Activated naive CD4-positive, alpha-beta T cell treated with anti-CD3 and anti-CD28 coated beads, Interleukin-2, amount 10 ng/mL, durations not matched to agents 7 days and 5 days (primary cell): ENCODE results near the gene SMTNL1.

ENCODE experiments used
- CTCF ChIA-PET: fragments of 350-600 bp; sonication (Branson Sonifier 250); formaldehyde crosslinking; loops from one replicate; lab custom pipeline; 2021; ENCODE audit warnings: antibody characterized with exemption; lab: Charles Lee
- DNase-seq: peaks from one replicate; pipeline ENCODE4 v3.0.0-alpha.2; 2020
- H3K27ac Mint-ChIP-seq: one replicate; pipeline ENCODE4 v1.8.0; 2021; ENCODE audit warnings: mild to moderate bottlenecking, moderate library complexity, mixed read lengths
- H3K27me3 Mint-ChIP-seq: one replicate; pipeline ENCODE4 v1.8.0; 2021; ENCODE audit warnings: mild to moderate bottlenecking, mixed read lengths
- H3K36me3 Mint-ChIP-seq: one replicate; pipeline ENCODE4 v1.8.0; 2021; ENCODE audit warnings: mixed read lengths
- H3K4me1 Mint-ChIP-seq: one replicate; pipeline ENCODE4 v1.8.0; 2021; ENCODE audit warnings: mixed read lengths
- H3K4me3 Mint-ChIP-seq: one replicate; pipeline ENCODE4 v1.8.0; 2021; ENCODE audit warnings: mild to moderate bottlenecking, moderate library complexity, mixed read lengths
- H3K9me3 Mint-ChIP-seq: one replicate; pipeline ENCODE4 v1.8.0; 2021; ENCODE audit warnings: mixed read lengths

Gene SMTNL1

DNA sequence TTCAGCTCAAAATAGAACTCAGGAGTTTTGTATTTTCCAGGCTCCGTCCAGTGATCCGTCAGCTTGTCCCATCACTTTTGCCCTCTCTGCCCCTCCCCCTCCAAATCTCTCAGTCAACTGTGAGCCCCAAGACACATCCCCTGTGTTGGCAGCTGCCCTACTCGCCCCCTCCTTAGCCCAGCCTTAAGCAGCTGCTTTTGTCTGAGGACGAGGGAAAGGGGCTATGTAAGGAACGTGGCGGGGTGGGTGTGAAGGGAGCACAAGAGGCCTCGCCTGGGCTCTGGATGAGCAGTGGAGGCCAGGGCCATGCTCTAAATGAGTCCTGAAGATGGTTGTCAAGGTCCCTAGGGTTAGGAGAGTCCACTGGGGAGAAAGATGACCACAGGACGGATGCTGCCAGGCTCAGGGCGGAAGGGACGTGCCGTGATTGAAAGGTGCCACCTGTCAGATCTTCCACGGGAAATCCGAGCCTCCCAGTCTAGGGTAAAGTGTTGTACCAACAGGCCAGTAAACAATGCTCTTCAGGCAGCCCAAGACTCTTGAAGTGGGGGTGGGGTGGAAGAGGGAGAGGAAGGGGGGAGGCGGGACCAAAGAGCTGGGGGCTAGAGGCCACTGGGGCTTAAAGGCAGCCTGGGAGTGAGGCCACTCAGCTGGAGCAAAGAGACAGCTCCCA is at the start of gene SMTNL1:
Gene SMTNL1, plus strand, starts transcription at position 649 of the 673 bp plus-strand sequence. CDS start 5,048 bp downstream, outside the sequence.
- Mint-ChIP-seq H3K9me3 (no peaks in the 10 kb centered on the region), H3K4me1 (peaks cover 4% of the 10 kb centered on the region), H3K4me3 (no peak within 1 kb of the TSS), H3K27ac (no peak within 1 kb of the TSS), H3K27me3 (no peaks in the 10 kb centered on the region), H3K36me3 (peaks cover 8% of the 10 kb centered on the region)
- CTCF ChIA-PET = interaction anchor here (1.3 kb wide), 1 partner anchor 60 kb away, joined by 3 read pairs; no protein-coding TSS in a partner anchor
- no peak for DNase-seq

DNA sequence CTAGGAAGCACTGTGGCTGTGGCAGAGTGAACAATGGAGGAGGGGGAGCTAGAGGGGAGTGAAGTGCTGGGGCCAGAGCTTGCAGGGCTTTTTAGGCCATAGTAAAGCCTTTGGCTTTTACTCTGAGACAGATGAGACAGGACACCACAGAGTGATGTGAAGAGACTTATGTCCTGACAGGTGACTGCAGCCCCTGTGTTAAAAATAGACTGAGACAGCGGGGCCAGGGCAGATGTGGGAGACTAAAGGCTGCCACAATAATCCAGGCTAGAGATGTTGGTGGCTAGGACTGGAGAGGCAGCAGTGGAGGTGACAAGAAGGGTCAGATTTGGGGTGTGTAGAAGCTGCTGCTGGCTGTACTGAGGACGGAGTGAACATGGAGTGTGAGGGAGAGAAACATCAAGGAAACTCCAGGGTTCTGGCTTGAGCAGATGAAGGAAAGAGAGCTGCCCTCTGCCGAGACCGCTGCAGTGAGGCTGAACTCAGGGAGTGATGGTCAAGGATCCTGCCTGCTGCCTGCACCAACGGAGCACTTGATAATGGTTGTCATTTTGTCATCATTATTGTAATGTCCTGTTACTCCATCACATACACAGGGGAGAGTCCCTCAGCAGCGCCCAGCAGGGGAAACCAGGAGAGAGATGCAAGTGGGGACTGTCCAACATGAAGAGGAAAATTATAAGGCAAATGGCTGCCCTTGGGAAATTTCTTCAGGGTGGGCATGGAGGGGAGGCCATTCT is 49.3 kb upstream of the SMTNL1 start:
- CTCF ChIA-PET = interaction anchor here (1.1 to 4.2 kb wide), 4 partner anchors 28 to 160 kb away, joined by 3 to 23 read pairs (median 4); partner anchors contain the start of gene RTN4RL2

GRCh38 chr11:57490456-57491248 is 46.7 kb upstream of the SMTNL1 start:
- Mint-ChIP-seq H3K27me3 (no peaks in the 10 kb centered on the region), H3K4me1 (peaks cover 11% of the 10 kb centered on the region), H3K27ac (no peak overlapping the region), H3K36me3 (peaks cover 32% of the 10 kb centered on the region), H3K9me3 (no peaks in the 10 kb centered on the region), H3K4me3 (no peak overlapping the region)
- DNase-seq = no peak
- CTCF ChIA-PET = interaction anchor here (0.8 to 8.8 kb wide), 12 partner anchors 9 to 1026 kb away, joined by 3 to 306 read pairs (median 27); partner anchors contain the start of genes SLC43A1 and TIMM10

More for the DNA sequence above, 49.3 kb upstream of the SMTNL1 start:
- H3K4me3 Mint-ChIP-seq = no peak overlapping the region
- no peak overlapping the region for H3K27ac Mint-ChIP-seq
- DNase-seq = no peak
- H3K27me3 Mint-ChIP-seq = peaks cover 11% of the 10 kb centered on the region
- peaks cover 6% of the 10 kb centered on the region for H3K4me1 Mint-ChIP-seq
- H3K9me3 Mint-ChIP-seq = no peaks in the 10 kb centered on the region
- H3K36me3 Mint-ChIP-seq = peaks cover 37% of the 10 kb centered on the region

DNA sequence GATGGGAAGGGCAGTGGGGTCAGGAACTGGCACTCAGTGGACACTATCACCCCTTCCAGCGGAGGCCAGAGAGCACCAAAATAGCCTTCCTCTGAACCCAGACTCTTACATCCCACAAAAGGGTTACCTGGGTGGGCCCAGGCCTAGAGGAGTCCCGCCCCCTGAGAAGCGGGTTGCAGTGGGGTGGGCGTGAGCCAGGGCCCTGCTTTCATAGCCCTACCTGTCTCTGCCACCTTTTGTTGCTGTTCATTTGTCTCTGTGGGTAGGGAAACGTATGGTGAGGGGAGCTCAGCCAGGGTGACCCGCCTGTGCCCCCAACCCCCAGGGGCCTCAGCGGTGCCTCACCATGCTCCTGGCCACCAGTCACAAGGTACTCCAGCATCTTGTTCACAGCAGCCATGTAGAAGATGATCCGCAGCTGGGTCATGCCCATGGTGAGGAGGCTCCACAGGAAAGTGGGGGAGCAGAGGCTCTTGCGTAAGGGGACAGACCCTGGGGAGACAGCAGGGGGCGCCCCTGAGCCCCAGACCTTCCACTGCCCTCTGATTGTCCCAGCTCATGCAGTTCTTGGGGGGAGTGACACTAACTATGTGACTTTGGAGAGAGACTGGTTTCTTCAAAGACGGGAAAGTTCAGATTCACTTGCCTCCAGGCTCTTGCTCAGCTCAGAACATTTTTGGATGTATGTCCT is 45.9 kb upstream of the SMTNL1 start:
- H3K36me3 Mint-ChIP-seq = peaks cover 33% of the 10 kb centered on the region
- H3K4me3 Mint-ChIP-seq = no peak overlapping the region
- no peaks in the 10 kb centered on the region for H3K27me3 Mint-ChIP-seq
- H3K4me1 Mint-ChIP-seq = peaks cover 13% of the 10 kb centered on the region
- CTCF ChIA-PET = interaction anchor here (0.6 to 8.8 kb wide), 17 partner anchors 10 to 1025 kb away, joined by 3 to 306 read pairs (median 10); partner anchors contain the start of genes SLC43A1 and TIMM10
- no peak overlapping the region for H3K27ac Mint-ChIP-seq
- no peaks in the 10 kb centered on the region for H3K9me3 Mint-ChIP-seq
- peak; percentile 78 for DNase-seq

DNA sequence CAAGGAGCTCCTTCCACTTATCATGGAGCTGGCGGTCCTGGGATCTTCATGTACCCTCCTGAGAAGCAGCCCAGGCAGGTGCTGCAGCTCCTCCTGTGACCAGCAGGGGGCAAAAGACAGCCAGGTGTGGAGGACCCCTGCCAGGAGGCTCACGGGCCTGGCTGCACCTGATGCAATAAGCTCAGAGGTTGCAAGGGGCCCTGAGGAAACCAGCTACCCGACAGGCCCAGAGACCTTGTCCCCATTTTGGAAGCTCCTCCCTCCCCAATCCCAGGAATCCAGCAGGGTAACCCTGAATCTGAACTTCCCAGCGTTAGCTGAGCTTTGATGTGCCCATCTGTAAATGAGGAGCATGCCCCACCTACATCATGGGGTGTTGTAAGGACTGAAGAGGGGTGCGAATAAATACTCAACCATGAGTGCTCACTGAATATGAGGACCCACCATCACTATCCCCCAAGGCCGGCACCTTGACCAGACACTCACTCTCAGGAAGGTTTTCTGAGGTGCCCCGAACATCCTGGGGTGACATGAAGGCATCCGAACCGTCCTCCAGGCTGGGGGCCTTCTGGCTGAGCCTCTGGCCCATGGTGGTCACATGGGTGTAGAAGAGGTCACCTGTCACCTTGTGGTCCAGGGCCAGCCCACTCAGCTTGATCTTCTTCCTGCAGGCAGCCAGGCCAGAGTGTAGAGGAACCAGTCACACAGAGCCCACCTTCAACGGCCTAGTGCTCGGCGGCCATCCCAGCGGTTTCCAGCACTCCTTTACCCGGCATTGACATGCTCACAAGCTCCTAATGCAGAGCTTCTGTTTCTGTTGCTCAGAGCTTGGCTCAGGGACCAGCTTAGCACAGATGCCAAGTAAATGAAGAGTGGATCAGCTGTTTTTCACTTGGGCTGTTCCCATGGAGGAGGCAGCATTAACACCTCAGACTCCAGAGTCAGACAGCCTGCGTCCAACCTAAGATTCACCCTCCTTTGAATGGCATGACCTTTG is 43.6 kb upstream of the SMTNL1 start:
- peak; percentile 84 for DNase-seq
- no peaks in the 10 kb centered on the region for H3K9me3 Mint-ChIP-seq
- H3K4me1 Mint-ChIP-seq = peaks cover 13% of the 10 kb centered on the region
- H3K4me3 Mint-ChIP-seq = no peak overlapping the region
- no peaks in the 10 kb centered on the region for H3K27me3 Mint-ChIP-seq
- CTCF ChIA-PET = interaction anchor here (0.8 to 8.8 kb wide), 36 partner anchors 8 to 307 kb away, joined by 3 to 306 read pairs (median 6); partner anchors contain the start of genes RTN4RL2, SLC43A1, SSRP1 and TIMM10
- H3K27ac Mint-ChIP-seq = peak overlapping the region; percentile 89
- peaks cover 30% of the 10 kb centered on the region for H3K36me3 Mint-ChIP-seq

GRCh38 chr11:57496109-57496820 is 41.1 kb upstream of the SMTNL1 start:
- H3K27me3 Mint-ChIP-seq = no peaks in the 10 kb centered on the region
- H3K9me3 Mint-ChIP-seq = no peaks in the 10 kb centered on the region
- DNase-seq = no peak
- peak overlapping the region; percentile 7 for H3K27ac Mint-ChIP-seq
- H3K4me3 Mint-ChIP-seq = no peak overlapping the region
- H3K4me1 Mint-ChIP-seq = peaks cover 13% of the 10 kb centered on the region
- H3K36me3 Mint-ChIP-seq = peaks cover 28% of the 10 kb centered on the region
- CTCF ChIA-PET = interaction anchor here (0.7 to 8.8 kb wide), 4 partner anchors 15 to 144 kb away, joined by 3 to 306 read pairs (median 104); partner anchors contain the start of genes SLC43A1 and TIMM10

GRCh38 chr11:57497303-57498247 is 39.8 kb upstream of the SMTNL1 start:
- peaks cover 24% of the 10 kb centered on the region for H3K36me3 Mint-ChIP-seq
- CTCF ChIA-PET = interaction anchor here (0.8 to 8.8 kb wide), 4 partner anchors 16 to 147 kb away, joined by 3 to 306 read pairs (median 104); partner anchors contain the start of genes SLC43A1 and TIMM10
- H3K4me1 Mint-ChIP-seq = peaks cover 13% of the 10 kb centered on the region
- H3K9me3 Mint-ChIP-seq = no peaks in the 10 kb centered on the region
- no peaks in the 10 kb centered on the region for H3K27me3 Mint-ChIP-seq
- no peak overlapping the region for H3K27ac Mint-ChIP-seq
- DNase-seq = no peak
- no peak overlapping the region for H3K4me3 Mint-ChIP-seq

- no peak for DNase-seq
- Mint-ChIP-seq H3K27me3 (no peaks in the 10 kb centered on the region), H3K27ac (no peak overlapping the region), H3K36me3 (peaks cover 22% of the 10 kb centered on the region), H3K9me3 (no peaks in the 10 kb centered on the region), H3K4me3 (no peak overlapping the region), H3K4me1 (peaks cover 8% of the 10 kb centered on the region)
- CTCF ChIA-PET = interaction anchor here (2.4 to 8.8 kb wide), 2 partner anchors 17 to 40 kb away, joined by 6 to 92 read pairs; no protein-coding TSS in a partner anchor
These were observed 38.9 kb upstream of the SMTNL1 start for GRCh38 chr11:57498540-57498939.

DNA sequence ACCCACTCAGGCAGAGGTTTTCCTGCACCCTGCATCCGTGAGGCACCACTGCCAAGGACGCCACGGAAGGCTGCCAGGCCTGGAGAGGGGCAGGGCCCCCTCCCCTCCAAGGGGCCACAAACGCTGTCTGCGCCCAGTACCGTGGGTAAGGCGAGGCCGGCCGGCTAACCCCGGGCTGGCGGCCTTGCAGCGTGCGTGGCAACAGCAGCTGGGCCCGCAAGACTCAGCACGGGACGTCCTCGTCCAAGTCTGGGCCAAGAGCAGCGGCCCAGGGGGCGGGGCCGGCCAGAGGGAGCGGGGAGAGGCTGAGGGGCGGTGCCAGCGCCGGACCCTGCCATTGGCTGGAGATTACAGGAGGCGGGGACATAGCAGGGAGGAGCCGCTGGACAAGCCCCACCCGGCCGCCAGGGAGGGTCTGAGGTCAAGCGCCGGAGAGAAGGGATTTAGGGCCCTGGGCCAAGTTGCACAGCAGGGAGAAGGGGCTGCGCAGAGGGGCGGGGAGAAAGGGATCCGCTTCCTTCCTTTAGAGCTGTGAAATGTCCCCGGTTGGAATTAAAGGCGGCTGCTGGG is 37.9 kb upstream of the SMTNL1 start:
- Mint-ChIP-seq H3K9me3 (no peaks in the 10 kb centered on the region), H3K4me3 (no peak overlapping the region), H3K4me1 (peaks cover 2% of the 10 kb centered on the region), H3K36me3 (peaks cover 20% of the 10 kb centered on the region), H3K27ac (no peak overlapping the region), H3K27me3 (no peaks in the 10 kb centered on the region)
- CTCF ChIA-PET = interaction anchor here (2.4 kb wide), 1 partner anchor 41 kb away, joined by 6 read pairs; no protein-coding TSS in a partner anchor
- peak; percentile 56 for DNase-seq

- H3K27ac Mint-ChIP-seq = no peak overlapping the region
- H3K9me3 Mint-ChIP-seq = no peaks in the 10 kb centered on the region
- H3K27me3 Mint-ChIP-seq = no peaks in the 10 kb centered on the region
- DNase-seq = no peak
- H3K4me3 Mint-ChIP-seq = no peak overlapping the region
- H3K4me1 Mint-ChIP-seq = peaks cover 2% of the 10 kb centered on the region
- CTCF ChIA-PET = interaction anchor here (2.4 kb wide), 1 partner anchor 42 kb away, joined by 6 read pairs; no protein-coding TSS in a partner anchor
- peaks cover 20% of the 10 kb centered on the region for H3K36me3 Mint-ChIP-seq
These were observed 37.4 kb upstream of the SMTNL1 start for GRCh38 chr11:57499983-57500461.
